ENCODE results near the gene UBE2E1.
"Not testable (repeated sequence)": the region's sequence is repeated elsewhere in the genome, so short reads cannot be mapped to it uniquely, and the experiment has no call there.

Gene UBE2E1

GRCh38 chr3:23900744-23901143 lies 95.0 kb downstream of the UBE2E1 start:
- no peak for DNase-seq (ENCODE audit: extremely low spot score)
- POLR2A ChIA-PET: interaction anchor here (1.0 kb wide), 1 partner anchor 16 kb away, joined by 3 read pairs; the partner anchor contains the start of genes NKIRAS1 and RPL15
- CTCF ChIA-PET: no interaction called here
- TF ChIP-seq NFRKB (IDR thresholded peaks at IDR 0.05) (no peak), FOXA1 (IDR thresholded peaks at IDR 0.05) (no peak), PKNOX1 (IDR thresholded peaks at IDR 0.05) (no peak), BHLHE40 (IDR thresholded peaks at IDR 0.05; ENCODE audit: borderline replicate concordance) (no peak), TARDBP (IDR thresholded peaks at IDR 0.05) (no peak), SP1 (IDR thresholded peaks at IDR 0.05) (no peak), FOXK2 (IDR thresholded peaks at IDR 0.05) (no peak), ELF4 (IDR thresholded peaks at IDR 0.05) (no peak), CTBP1 (IDR thresholded peaks at IDR 0.05; ENCODE audit: borderline replicate concordance) (no peak)

DNA sequence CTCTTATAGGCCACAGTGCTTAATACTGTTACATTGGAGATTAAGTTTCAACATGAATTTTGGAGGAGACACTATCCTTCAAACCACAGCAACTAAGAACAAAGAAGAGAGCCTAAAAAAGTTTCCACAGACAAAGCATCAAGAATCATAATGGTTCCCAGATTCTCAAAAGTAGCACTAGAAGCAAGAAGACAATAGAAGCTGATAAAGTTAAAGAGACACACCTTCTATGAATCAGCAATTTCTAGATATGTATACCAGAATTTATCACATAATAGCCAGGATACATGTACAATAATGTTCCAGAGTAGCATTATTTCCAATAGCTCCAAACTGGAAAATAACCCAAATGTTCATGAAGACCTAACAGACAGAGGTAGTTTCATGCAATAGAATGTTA lies 98.8 kb downstream of the UBE2E1 start:
- ChIA-PET POLR2A (no interaction called here), CTCF (no interaction called here)
- DNase-seq (ENCODE audit: extremely low spot score): no peak
- no peak for TF ChIP-seq NFRKB (IDR thresholded peaks at IDR 0.05)
- no peak for TF ChIP-seq FOXK2 (IDR thresholded peaks at IDR 0.05)

GRCh38 chr3:23909341-23909740 lies 103.6 kb downstream of the UBE2E1 start:
- ChIA-PET CTCF (no interaction called here), POLR2A (no interaction called here)
- TF ChIP-seq FOXA1 (IDR thresholded peaks at IDR 0.05) (no peak), NFRKB (IDR thresholded peaks at IDR 0.05) (no peak), FOXM1 (IDR thresholded peaks at IDR 0.05; ENCODE audit: borderline replicate concordance) (no peak), BHLHE40 (IDR thresholded peaks at IDR 0.05; ENCODE audit: borderline replicate concordance) (no peak), SP1 (IDR thresholded peaks at IDR 0.05) (no peak), HDGF (IDR thresholded peaks at IDR 0.05; ENCODE audit: borderline replicate concordance) (no peak), LEF1 (IDR thresholded peaks at IDR 0.05; ENCODE audit: borderline replicate concordance) (no peak), TARDBP (IDR thresholded peaks at IDR 0.05) (no peak), SUZ12 (IDR thresholded peaks at IDR 0.05) (no peak), ZNF384 (IDR thresholded peaks at IDR 0.05) (no peak)

GRCh38 chr3:23911397-23911796 lies 105.6 kb downstream of the UBE2E1 start:
- TF ChIP-seq LEF1 (IDR thresholded peaks at IDR 0.05; ENCODE audit: borderline replicate concordance) (no peak), ZNF384 (IDR thresholded peaks at IDR 0.05) (no peak), FOXM1 (IDR thresholded peaks at IDR 0.05; ENCODE audit: borderline replicate concordance) (no peak), FOXK2 (IDR thresholded peaks at IDR 0.05) (no peak), CTBP1 (IDR thresholded peaks at IDR 0.05; ENCODE audit: borderline replicate concordance) (no peak), ARNT (IDR thresholded peaks at IDR 0.05) (no peak), BHLHE40 (IDR thresholded peaks at IDR 0.05; ENCODE audit: borderline replicate concordance) (no peak), L3MBTL2 (conservative IDR thresholded peaks at IDR 0.05) (no peak)
- POLR2A ChIA-PET: no interaction called here

More at GRCh38 chr3:23909341-23909740, 103.6 kb downstream of the UBE2E1 start:
- DNase-seq (ENCODE audit: extremely low spot score): no peak

DNA sequence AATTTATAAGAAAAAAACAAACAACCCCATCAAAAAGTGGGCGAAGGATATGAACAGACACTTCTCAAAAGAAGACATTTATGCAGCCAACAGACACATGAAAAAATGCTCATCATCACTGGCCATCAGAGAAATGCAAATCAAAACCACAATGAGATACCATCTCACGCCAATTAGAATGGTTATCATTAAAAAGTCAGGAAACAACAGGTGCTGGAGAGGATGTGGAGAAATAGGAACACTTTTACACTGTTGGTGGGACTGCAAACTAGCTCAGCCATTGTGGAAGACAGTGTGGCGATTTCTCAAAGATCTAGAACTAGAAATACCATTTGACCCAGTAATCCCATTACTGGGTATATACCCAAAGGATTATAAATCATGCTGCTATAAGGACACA lies 106.6 kb downstream of the UBE2E1 start:
- POLR2A ChIA-PET; DNase-seq (ENCODE audit: extremely low spot score); CTCF ChIA-PET: not testable (repeated sequence)

More at GRCh38 chr3:23911397-23911796, 105.6 kb downstream of the UBE2E1 start:
- CTCF ChIA-PET: no interaction called here
- DNase-seq (ENCODE audit: extremely low spot score): no peak

- TF ChIP-seq HDGF (IDR thresholded peaks at IDR 0.05; ENCODE audit: borderline replicate concordance): no peak
- no peak for TF ChIP-seq ARNT (IDR thresholded peaks at IDR 0.05)
- TF ChIP-seq BHLHE40 (IDR thresholded peaks at IDR 0.05; ENCODE audit: borderline replicate concordance): no peak
- TF ChIP-seq SUZ12 (IDR thresholded peaks at IDR 0.05): no peak
- TF ChIP-seq FOXA1 (IDR thresholded peaks at IDR 0.05): no peak
- TF ChIP-seq FOXK2 (IDR thresholded peaks at IDR 0.05): no peak
- TF ChIP-seq L3MBTL2 (conservative IDR thresholded peaks at IDR 0.05): no peak
- TF ChIP-seq SP1 (IDR thresholded peaks at IDR 0.05): no peak
- no peak for TF ChIP-seq CTBP1 (IDR thresholded peaks at IDR 0.05; ENCODE audit: borderline replicate concordance)
- no peak for TF ChIP-seq PKNOX1 (IDR thresholded peaks at IDR 0.05)
- TF ChIP-seq NFRKB (IDR thresholded peaks at IDR 0.05): no peak
- TF ChIP-seq ZNF384 (IDR thresholded peaks at IDR 0.05): no peak
- TF ChIP-seq FOXM1 (IDR thresholded peaks at IDR 0.05; ENCODE audit: borderline replicate concordance): no peak
- no peak for TF ChIP-seq TARDBP (IDR thresholded peaks at IDR 0.05)
- TF ChIP-seq LEF1 (IDR thresholded peaks at IDR 0.05; ENCODE audit: borderline replicate concordance): no peak
- no peak for TF ChIP-seq ELF4 (IDR thresholded peaks at IDR 0.05)
Measured at GRCh38 chr3:23913182-23913581, 107.4 kb downstream of the UBE2E1 start.

GRCh38 chr3:23913873-23914743 lies 108.4 kb downstream of the UBE2E1 start:
- ChIA-PET CTCF (interaction anchor here (0.6 to 0.7 kb wide), 3 partner anchors 22 to 858 kb away, joined by 4 to 8 read pairs (median 7); no protein-coding TSS in a partner anchor), POLR2A (no interaction called here)
- DNase-seq (ENCODE audit: extremely low spot score): no peak
- no peak for TF ChIP-seq ELF4 (IDR thresholded peaks at IDR 0.05)
- TF ChIP-seq PKNOX1 (IDR thresholded peaks at IDR 0.05): peak; percentile 59
- no peak for TF ChIP-seq CTBP1 (IDR thresholded peaks at IDR 0.05; ENCODE audit: borderline replicate concordance)

More at GRCh38 chr3:23913182-23913581, 107.4 kb downstream of the UBE2E1 start:
- no peak for DNase-seq (ENCODE audit: extremely low spot score)
- ChIA-PET POLR2A (no interaction called here), CTCF (no interaction called here)
